BE2C (cell line): ENCODE data around the gene DIPK1A.

ENCODE experiments used
- DNase-seq: peaks from one replicate; pipeline ENCODE4 v3.0.0-alpha.2; 2020
- H3K27me3 ChIP-seq: fragments of 250-450 bp; sonication (Bioruptor Pico); 2 replicates; pipeline ENCODE4 v1.5.1; 2020; ENCODE audit warnings: mild to moderate bottlenecking
- H3K36me3 ChIP-seq: fragments of 250-450 bp; sonication (Bioruptor Pico); 2 replicates; pipeline ENCODE4 v1.5.1; 2020; ENCODE audit warnings: mild to moderate bottlenecking
- H3K4me1 ChIP-seq: fragments of 250-450 bp; sonication (Bioruptor Pico); 2 replicates; pipeline ENCODE4 v1.5.1; 2020
- H3K4me3 ChIP-seq: 2 replicates; pipeline ENCODE4 v1.5.1; 2011; ENCODE audit warnings: low read depth, low read length
- H3K9me3 ChIP-seq: fragments of 250-450 bp; sonication (Bioruptor Pico); 2 replicates; pipeline ENCODE4 v1.5.1; 2020
- TF ChIP-seq, protein P1 (sequence below): IDR thresholded peaks from 2 replicates; pipeline ENCODE4 v1.5.1; 2012; ENCODE audit warnings: mild to moderate bottlenecking, low read depth, low read length

Gene DIPK1A

DNA sequence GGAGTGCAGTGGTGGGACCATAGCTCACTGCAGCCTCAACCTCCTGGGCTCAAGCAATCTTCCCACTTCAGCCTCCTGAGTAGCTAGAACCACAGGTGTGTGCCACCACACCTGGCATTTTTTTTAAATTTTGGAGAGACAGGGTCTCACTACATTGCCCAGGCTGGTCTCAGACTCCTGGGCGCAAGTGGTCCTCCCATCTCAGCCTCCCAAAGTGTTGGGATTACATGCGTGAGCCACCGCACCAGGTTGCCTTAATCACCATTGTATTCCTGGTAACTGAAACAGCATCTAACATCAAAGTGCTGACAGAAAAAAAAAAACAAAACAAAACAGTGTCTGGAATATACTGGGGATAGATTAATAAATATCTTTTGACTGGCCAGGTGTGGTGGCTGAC is 111.2 kb downstream of the DIPK1A start:
- no peaks in the 10 kb centered on the region for H3K36me3 ChIP-seq
- H3K27me3 ChIP-seq: no peaks in the 10 kb centered on the region

DNA sequence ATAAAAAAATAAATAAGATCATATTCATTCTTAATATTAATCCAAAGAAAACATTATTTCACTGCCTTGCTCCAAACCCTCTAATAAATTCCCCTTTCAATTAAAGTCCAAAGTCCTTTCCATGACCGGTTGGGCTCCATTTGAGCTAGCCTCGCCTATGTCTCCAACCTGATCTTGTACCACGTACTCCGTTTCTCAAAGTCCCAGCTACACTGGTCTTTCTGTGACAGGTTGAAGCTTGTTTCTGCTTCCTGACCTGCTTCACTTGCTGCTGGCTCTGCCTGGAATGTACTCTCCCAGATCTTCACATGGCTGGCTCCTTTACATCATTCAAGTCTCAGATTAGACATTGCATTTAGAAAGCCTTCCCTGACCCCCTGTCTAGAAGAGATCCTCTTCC is 113.1 kb downstream of the DIPK1A start:
- no peak overlapping the region for H3K4me3 ChIP-seq
- no peak for DNase-seq
- H3K9me3 ChIP-seq: no peaks in the 10 kb centered on the region
- H3K36me3 ChIP-seq: peaks cover 4% of the 10 kb centered on the region
- TF ChIP-seq, protein P1, sequence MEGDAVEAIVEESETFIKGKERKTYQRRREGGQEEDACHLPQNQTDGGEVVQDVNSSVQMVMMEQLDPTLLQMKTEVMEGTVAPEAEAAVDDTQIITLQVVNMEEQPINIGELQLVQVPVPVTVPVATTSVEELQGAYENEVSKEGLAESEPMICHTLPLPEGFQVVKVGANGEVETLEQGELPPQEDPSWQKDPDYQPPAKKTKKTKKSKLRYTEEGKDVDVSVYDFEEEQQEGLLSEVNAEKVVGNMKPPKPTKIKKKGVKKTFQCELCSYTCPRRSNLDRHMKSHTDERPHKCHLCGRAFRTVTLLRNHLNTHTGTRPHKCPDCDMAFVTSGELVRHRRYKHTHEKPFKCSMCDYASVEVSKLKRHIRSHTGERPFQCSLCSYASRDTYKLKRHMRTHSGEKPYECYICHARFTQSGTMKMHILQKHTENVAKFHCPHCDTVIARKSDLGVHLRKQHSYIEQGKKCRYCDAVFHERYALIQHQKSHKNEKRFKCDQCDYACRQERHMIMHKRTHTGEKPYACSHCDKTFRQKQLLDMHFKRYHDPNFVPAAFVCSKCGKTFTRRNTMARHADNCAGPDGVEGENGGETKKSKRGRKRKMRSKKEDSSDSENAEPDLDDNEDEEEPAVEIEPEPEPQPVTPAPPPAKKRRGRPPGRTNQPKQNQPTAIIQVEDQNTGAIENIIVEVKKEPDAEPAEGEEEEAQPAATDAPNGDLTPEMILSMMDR: no peak
- no peaks in the 10 kb centered on the region for H3K27me3 ChIP-seq
- no peaks in the 10 kb centered on the region for H3K4me1 ChIP-seq

More for the DNA sequence above, 111.2 kb downstream of the DIPK1A start:
- TF ChIP-seq, protein P1: no peak
- Histone ChIP-seq H3K4me1 (no peaks in the 10 kb centered on the region), H3K9me3 (no peaks in the 10 kb centered on the region), H3K4me3 (no peak overlapping the region)
- no peak for DNase-seq

DNA sequence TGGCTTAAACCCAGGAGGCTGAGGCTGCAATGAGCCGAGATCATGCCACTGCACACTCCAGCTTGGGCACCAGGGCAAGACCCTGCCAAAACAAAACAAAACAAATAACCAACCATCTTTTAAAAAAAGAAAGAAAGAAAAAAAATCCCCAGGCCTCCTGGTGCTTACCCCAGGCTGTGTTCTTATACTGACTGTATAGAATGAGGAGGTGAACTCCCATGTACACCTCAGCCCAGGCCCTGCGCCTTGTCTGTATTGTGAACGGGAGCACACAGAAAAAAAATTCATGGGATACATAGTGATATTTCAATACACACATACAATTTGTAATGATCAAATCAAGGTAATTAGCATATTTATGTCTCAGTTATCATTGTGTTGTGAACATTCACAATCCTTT is 115.4 kb downstream of the DIPK1A start:
- Histone ChIP-seq H3K4me3 (no peak overlapping the region), H3K36me3 (peaks cover 24% of the 10 kb centered on the region), H3K27me3 (no peaks in the 10 kb centered on the region), H3K4me1 (no peaks in the 10 kb centered on the region), H3K9me3 (no peaks in the 10 kb centered on the region)
- TF ChIP-seq, protein P1: no peak
- no peak for DNase-seq

DNA sequence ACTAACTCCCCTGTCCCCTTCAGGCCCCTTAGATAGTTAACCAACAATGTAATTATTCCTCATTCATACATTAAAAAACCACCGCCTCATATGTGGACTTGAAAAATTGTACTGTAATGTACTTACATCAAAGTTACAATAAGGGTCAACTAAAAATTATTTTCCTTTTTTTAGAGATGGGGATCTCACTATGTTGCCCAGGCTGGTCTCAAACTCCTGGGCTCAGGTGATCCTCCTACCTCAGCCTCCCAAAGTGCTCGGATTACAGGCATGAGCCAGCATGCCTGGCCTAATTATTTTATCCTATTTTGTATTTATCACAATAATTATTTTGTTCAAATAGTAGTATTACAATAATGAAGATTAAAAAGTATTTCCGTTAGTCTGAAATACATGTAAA is 116.8 kb downstream of the DIPK1A start:
- TF ChIP-seq, protein P1: no peak
- peaks cover 35% of the 10 kb centered on the region for H3K36me3 ChIP-seq

DNA sequence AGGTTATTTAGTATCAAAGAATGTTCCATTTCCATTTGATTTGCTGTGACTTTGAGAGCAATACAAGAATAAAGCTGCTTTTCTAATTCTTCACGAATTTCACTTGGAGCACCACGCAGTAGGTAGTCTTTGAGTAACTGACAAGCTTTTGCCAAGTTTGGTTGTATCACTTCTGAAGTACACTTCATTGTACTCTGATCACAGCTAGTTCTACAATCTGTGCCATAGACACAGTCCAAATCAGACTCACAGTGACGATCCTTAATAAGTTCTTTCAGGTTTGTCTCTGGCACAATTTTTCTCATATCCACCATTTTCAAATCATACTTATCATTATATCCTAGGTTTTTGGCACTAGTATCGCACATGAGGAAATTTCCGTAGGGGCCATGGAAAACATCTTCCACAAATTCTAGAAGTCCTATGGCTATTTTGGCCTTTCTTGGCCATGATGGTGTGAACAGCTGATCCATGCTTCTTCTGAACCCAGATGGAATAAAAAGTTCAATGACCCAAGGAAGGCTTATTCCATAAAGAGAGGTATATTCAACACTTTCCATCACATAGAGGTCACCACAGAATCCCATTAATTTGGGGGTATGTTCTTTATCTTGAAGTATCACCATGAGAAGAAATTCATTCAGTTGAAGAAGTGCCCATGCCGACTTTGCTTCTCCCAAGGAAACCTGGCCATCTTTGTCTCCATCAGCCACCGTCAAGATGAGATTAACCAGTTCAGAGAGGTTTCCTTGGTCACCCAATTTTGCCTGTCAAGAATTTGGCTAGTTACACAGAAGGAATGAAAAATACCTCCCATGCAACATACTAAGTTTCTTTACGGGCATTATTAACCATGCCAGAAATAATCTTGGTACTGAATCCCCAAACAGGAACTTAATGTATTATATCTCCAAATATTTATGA is 117.6 kb downstream of the DIPK1A start:
- Histone ChIP-seq H3K4me1 (no peaks in the 10 kb centered on the region), H3K27me3 (no peaks in the 10 kb centered on the region), H3K9me3 (no peaks in the 10 kb centered on the region), H3K4me3 (no peak overlapping the region), H3K36me3 (peaks cover 40% of the 10 kb centered on the region)
- TF ChIP-seq, protein P1: no peak
- no peak for DNase-seq

More for the DNA sequence above, 116.8 kb downstream of the DIPK1A start:
- Histone ChIP-seq H3K27me3 (no peaks in the 10 kb centered on the region), H3K4me3 (no peak overlapping the region), H3K9me3 (no peaks in the 10 kb centered on the region), H3K4me1 (no peaks in the 10 kb centered on the region)
- no peak for DNase-seq

DNA sequence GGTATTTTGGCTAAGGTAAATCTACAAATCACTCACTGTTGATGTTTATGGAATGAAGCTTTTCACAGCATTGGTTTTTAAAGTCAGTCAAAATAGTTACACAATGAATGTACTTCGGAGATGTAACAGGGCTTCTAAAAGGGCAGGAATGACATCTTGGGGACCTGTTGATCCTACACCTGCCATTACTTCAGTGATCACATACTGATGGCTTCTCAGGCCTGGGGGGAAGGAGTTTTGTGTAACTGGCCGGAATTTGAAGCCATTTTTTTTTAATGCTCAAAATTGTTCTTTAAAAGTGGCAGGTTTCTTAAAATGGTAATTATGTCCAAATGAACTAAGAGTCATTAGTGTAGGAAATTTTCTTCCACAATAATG is 118.2 kb downstream of the DIPK1A start:
- Histone ChIP-seq H3K4me3 (no peak overlapping the region), H3K36me3 (peaks cover 46% of the 10 kb centered on the region), H3K9me3 (no peaks in the 10 kb centered on the region), H3K27me3 (no peaks in the 10 kb centered on the region), H3K4me1 (no peaks in the 10 kb centered on the region)
- TF ChIP-seq, protein P1: no peak
- no peak for DNase-seq
